ENCODE data around the gene BOD1.

BOD1 gene

GRCh38 chr5:173616577-173617118, at the start of gene BOD1:
Gene BOD1, minus strand, starts transcription at chr5:173616650. Its CDS starts 214 bp downstream, at chr5:173616436.
- H3K36me3 ChIP-seq (ENCODE audit: insufficient read depth, low read length) = no peaks in the 10 kb centered on the region
- H3K79me2 ChIP-seq (ENCODE audit: insufficient read depth, low read length) = peaks cover 45% of the 10 kb centered on the region
- H3F3A ChIP-seq (ENCODE audit: low read depth) = no peaks in the 10 kb centered on the region
- peaks cover 25% of the 10 kb centered on the region for H4K20me1 ChIP-seq (ENCODE audit: insufficient read depth, low read length, poor library complexity, severe bottlenecking)
- peak within 1 kb of the TSS; percentile 83 for H3K4me3 ChIP-seq (ENCODE audit: low read length, poor library complexity, severe bottlenecking)
- peak within 1 kb of the TSS; percentile 82 for H3K4me2 ChIP-seq (ENCODE audit: low read depth, low read length, poor library complexity, severe bottlenecking)
- no peaks in the 10 kb centered on the region for H3K9me2 ChIP-seq (replicated peaks; ENCODE audit: low read depth, low read length)
- H3K9me3 ChIP-seq (ENCODE audit: insufficient read depth, low read depth, low read length) = no peaks in the 10 kb centered on the region
- TF ChIP-seq EZH2phosphoT487 (IDR thresholded peaks at IDR 0.05; ENCODE audit: borderline replicate concordance) = no peak
- TF ChIP-seq, protein P1, sequence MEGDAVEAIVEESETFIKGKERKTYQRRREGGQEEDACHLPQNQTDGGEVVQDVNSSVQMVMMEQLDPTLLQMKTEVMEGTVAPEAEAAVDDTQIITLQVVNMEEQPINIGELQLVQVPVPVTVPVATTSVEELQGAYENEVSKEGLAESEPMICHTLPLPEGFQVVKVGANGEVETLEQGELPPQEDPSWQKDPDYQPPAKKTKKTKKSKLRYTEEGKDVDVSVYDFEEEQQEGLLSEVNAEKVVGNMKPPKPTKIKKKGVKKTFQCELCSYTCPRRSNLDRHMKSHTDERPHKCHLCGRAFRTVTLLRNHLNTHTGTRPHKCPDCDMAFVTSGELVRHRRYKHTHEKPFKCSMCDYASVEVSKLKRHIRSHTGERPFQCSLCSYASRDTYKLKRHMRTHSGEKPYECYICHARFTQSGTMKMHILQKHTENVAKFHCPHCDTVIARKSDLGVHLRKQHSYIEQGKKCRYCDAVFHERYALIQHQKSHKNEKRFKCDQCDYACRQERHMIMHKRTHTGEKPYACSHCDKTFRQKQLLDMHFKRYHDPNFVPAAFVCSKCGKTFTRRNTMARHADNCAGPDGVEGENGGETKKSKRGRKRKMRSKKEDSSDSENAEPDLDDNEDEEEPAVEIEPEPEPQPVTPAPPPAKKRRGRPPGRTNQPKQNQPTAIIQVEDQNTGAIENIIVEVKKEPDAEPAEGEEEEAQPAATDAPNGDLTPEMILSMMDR (conservative IDR thresholded peaks at IDR 0.05; ENCODE audit: low read length) = no peak
- peak within 1 kb of the TSS; percentile 80 for H3K9ac ChIP-seq (ENCODE audit: low read depth, low read length, poor library complexity, severe bottlenecking)
- peak within 1 kb of the TSS; percentile 95 for H2AFZ ChIP-seq (ENCODE audit: low read length)
- H3K27me3 ChIP-seq (ENCODE audit: insufficient read depth, low read length, poor library complexity, severe bottlenecking) = no peaks in the 10 kb centered on the region
- peaks cover 32% of the 10 kb centered on the region for H3K4me1 ChIP-seq (ENCODE audit: insufficient read depth, low read length, poor library complexity, severe bottlenecking)

DNA sequence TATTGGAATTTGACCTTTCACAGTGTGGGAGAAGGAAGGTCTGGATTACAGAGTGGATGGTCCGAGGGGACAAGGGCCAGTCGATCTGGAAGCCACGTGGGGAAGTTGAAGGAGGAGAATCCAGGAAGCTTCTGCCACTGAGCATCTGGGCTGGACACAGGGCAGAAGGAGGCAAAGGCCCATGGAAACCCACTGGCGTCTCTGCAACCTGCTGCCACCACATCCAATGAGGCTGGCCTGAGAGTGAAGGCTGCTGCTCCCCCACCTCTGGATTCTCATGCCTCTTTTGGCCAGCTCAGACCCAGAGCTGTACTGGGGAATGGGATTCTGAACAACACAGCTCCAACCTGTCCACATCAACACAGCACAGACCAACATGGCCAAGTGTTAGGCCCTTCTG, 48.9 kb upstream of the BOD1 start:
- no peaks in the 10 kb centered on the region for H3K4me1 ChIP-seq (ENCODE audit: insufficient read depth, low read length, poor library complexity, severe bottlenecking)
- H3K36me3 ChIP-seq (ENCODE audit: insufficient read depth, low read length) = no peaks in the 10 kb centered on the region
- H2AFZ ChIP-seq (ENCODE audit: low read length) = no peak overlapping the region
- H4K20me1 ChIP-seq (ENCODE audit: insufficient read depth, low read length, poor library complexity, severe bottlenecking) = no peaks in the 10 kb centered on the region
- no peak overlapping the region for H3K4me2 ChIP-seq (ENCODE audit: low read depth, low read length, poor library complexity, severe bottlenecking)
- H3K27me3 ChIP-seq (ENCODE audit: insufficient read depth, low read length, poor library complexity, severe bottlenecking) = no peaks in the 10 kb centered on the region
- no peaks in the 10 kb centered on the region for H3K9me3 ChIP-seq (ENCODE audit: insufficient read depth, low read depth, low read length)
- no peaks in the 10 kb centered on the region for H3K9me2 ChIP-seq (replicated peaks; ENCODE audit: low read depth, low read length)
- no peaks in the 10 kb centered on the region for H3F3A ChIP-seq (ENCODE audit: low read depth)
- TF ChIP-seq, protein P1 (conservative IDR thresholded peaks at IDR 0.05; ENCODE audit: low read length) = no peak
- no peak for TF ChIP-seq EZH2phosphoT487 (IDR thresholded peaks at IDR 0.05; ENCODE audit: borderline replicate concordance)
- no peak overlapping the region for H3K4me3 ChIP-seq (ENCODE audit: low read length, poor library complexity, severe bottlenecking)
- H3K79me2 ChIP-seq (ENCODE audit: insufficient read depth, low read length) = no peaks in the 10 kb centered on the region
- no peak overlapping the region for H3K9ac ChIP-seq (ENCODE audit: low read depth, low read length, poor library complexity, severe bottlenecking)

DNA sequence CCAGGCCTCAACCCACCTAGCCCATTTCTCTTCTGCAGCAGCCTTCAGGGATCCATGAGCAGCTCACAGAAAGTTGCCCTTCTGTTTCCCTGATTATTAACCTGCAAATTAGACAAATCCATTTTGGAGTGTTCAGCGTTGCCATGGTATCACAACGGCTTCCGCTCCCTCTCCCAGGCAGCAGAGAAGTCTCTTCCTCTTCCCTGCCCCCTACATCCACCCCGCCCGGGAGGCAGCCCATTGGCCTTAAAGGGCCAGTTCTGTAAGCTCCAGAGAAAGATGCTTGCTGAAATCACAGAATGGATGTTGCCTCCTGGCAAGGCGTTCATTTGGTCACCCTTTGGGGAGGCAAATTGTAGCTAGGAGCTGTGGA, 47.7 kb upstream of the BOD1 start:
- Histone ChIP-seq H4K20me1 (ENCODE audit: insufficient read depth, low read length, poor library complexity, severe bottlenecking) (no peaks in the 10 kb centered on the region), H3K9ac (ENCODE audit: low read depth, low read length, poor library complexity, severe bottlenecking) (no peak overlapping the region), H3K9me3 (ENCODE audit: insufficient read depth, low read depth, low read length) (no peaks in the 10 kb centered on the region), H3K79me2 (ENCODE audit: insufficient read depth, low read length) (no peaks in the 10 kb centered on the region), H3F3A (ENCODE audit: low read depth) (no peaks in the 10 kb centered on the region), H3K4me3 (ENCODE audit: low read length, poor library complexity, severe bottlenecking) (no peak overlapping the region), H3K4me2 (ENCODE audit: low read depth, low read length, poor library complexity, severe bottlenecking) (no peak overlapping the region), H3K4me1 (ENCODE audit: insufficient read depth, low read length, poor library complexity, severe bottlenecking) (no peaks in the 10 kb centered on the region), H3K36me3 (ENCODE audit: insufficient read depth, low read length) (no peaks in the 10 kb centered on the region), H3K9me2 (replicated peaks; ENCODE audit: low read depth, low read length) (no peaks in the 10 kb centered on the region), H3K27me3 (ENCODE audit: insufficient read depth, low read length, poor library complexity, severe bottlenecking) (no peaks in the 10 kb centered on the region), H2AFZ (ENCODE audit: low read length) (no peak overlapping the region)
- TF ChIP-seq, protein P1 (conservative IDR thresholded peaks at IDR 0.05; ENCODE audit: low read length) = no peak
